Natural killer cell treated with Interleukin-12 subunit alpha and Interleukin-12 subunit beta and Interleukin-15 and Interleukin-18, amount 100 ng/mL, for 72 hours (primary cell): ENCODE measurements around the gene KCNJ18. TPM values are rescaled to one million over a fixed set of nuclear protein-coding genes. Genes with fewer than 3 reads are reported as not detected.
"Not testable (repeated sequence)": the region's sequence is repeated elsewhere in the genome, so short reads cannot be mapped to it uniquely, and the experiment has no call there.

ENCODE experiments used
- ATAC-seq, 2 donors: fragments of 150-1000 bp; cut with Tn5 transposase in 1 of 2; sonication (Bioruptor Pico), chemical (Tn5 transposase) in 1 of 2; 2 replicates each; pipeline ENCODE4 v1.10.0; 2021
- DNase-seq: peaks from one replicate; pipeline ENCODE4 v3.0.0; 2022; ENCODE audit warnings: low spot score
- H3K27ac Mint-ChIP-seq, 2 donors: 1 replicate in 1 of 2; 2 replicates in 1 of 2; pipeline ENCODE4 v1.8.0; 2022; ENCODE audit warnings: mixed read lengths in 2 of 2, mild to moderate bottlenecking in 1 of 2, moderate library complexity in 1 of 2
- H3K27me3 Mint-ChIP-seq, 2 donors: 1 replicate in 1 of 2; 2 replicates in 1 of 2; pipeline ENCODE4 v1.8.0; 2022; ENCODE audit warnings: mixed read lengths in 2 of 2
- H3K36me3 Mint-ChIP-seq: one replicate; pipeline ENCODE4 v1.8.0; 2022; ENCODE audit warnings: mixed read lengths
- H3K4me1 Mint-ChIP-seq, 2 donors: 1 replicate in 1 of 2; 2 replicates in 1 of 2; pipeline ENCODE4 v1.8.0; 2022; ENCODE audit warnings: low read depth in 2 of 2, mixed read lengths in 2 of 2, mild to moderate bottlenecking in 1 of 2
- H3K4me3 Mint-ChIP-seq: one replicate; pipeline ENCODE4 v1.8.0; 2022; ENCODE audit warnings: mixed read lengths
- H3K9me3 Mint-ChIP-seq: 2 replicates; pipeline ENCODE4 v1.8.0; 2022; ENCODE audit warnings: mixed read lengths
- total RNA-seq, 2 donors: library from RNA; stranded (reverse); gene quantifications; one replicate each; pipeline ENCODE4 v1.2.3, GENCODE V29; 2022

The KCNJ18 gene
- total RNA-seq, 2 donors from 2014 or later: not detected

DNA sequence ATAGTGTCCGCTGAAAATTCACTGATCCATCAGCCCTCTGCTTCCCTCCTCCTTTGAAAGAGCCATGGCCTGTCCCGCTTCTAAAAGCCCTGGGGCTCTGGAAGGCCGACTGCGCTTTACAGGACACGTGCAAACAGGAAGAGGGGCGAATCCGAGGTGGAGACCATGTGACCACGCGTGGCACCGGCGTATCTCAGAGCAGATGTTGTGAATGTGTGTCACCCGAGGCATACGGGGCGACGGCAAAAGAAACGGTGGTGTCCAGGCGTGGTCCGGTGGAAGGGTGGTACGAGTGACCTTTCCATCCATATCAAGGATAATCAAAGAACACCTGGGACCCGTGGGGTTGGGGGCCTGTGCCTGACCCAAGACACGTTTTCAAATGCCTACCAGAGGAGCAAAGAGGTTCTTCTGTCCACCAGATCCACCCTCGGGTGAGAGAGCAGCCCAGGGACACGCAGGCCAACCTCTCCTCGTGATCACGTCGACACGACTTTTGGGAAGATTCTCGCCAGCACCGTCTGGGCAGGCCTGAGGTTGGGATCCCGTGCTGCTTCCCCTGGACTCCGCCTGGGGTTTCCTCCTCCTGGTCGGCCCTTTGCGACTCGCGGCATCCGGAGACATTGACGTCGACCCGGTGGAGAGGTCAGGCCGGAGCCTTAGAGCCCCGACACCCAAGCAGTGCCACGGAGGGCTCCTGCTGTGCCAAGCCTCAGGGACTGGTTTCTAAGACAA, 7.1 kb upstream of the KCNJ18 start:
- H3K9me3 Mint-ChIP-seq, H3K36me3 Mint-ChIP-seq, H3K27me3 Mint-ChIP-seq, H3K4me3 Mint-ChIP-seq, H3K27ac Mint-ChIP-seq, H3K4me1 Mint-ChIP-seq, ATAC-seq: not testable (repeated sequence)
- DNase-seq: peak; percentile 8

- ATAC-seq: no peak
- peak; percentile 53 for DNase-seq
- H3K27me3 Mint-ChIP-seq: no peaks in the 10 kb centered on the region
- H3K36me3 Mint-ChIP-seq: no peaks in the 10 kb centered on the region
- no peak overlapping the region for H3K4me3 Mint-ChIP-seq
- no peaks in the 10 kb centered on the region for H3K9me3 Mint-ChIP-seq
- no peaks in the 10 kb centered on the region for H3K4me1 Mint-ChIP-seq
- no peak overlapping the region for H3K27ac Mint-ChIP-seq
These were observed 5.9 kb upstream of the KCNJ18 start for GRCh38 chr17:21686165-21687015.

GRCh38 chr17:21687136-21687953, 5.0 kb upstream of the KCNJ18 start:
- H3K27ac Mint-ChIP-seq: no peak overlapping the region
- peak; percentile 13 to 24 for ATAC-seq
- no peaks in the 10 kb centered on the region for H3K27me3 Mint-ChIP-seq
- no peak for DNase-seq
- no peak overlapping the region for H3K4me3 Mint-ChIP-seq
- no peaks in the 10 kb centered on the region for H3K4me1 Mint-ChIP-seq
- no peaks in the 10 kb centered on the region for H3K9me3 Mint-ChIP-seq
- H3K36me3 Mint-ChIP-seq: no peaks in the 10 kb centered on the region

DNA sequence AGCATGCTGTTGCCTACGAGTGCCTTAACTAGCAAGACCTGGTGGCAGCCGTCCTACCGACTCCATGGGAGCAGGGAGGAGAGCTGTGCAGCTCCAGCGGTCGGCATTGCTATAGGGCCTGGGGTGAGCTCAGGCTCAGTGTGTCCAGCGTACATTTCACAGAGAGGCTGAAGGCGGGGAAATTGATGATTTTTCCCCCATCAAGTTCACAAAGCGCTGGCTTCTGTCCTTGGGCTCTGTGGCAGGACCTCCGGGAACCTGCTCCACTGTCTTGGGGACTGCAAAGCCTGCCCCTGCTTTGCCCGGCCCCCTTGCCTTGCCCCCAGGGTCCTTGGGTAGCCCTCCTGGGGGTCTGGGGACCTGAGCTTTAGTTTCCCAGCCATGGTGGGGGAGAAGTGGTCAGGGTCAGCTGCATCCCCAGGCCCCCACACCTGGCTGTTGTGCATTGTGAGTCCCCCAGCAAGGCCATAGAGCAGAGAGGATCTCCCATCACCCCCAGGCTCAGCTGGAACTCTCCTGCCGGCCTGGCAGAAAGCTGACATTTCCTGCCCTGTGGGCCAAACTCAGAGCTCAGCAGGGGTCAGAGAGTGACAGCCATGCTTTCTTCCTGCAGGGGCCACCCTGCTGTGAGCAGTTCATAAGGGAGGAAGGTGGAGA, 3.9 kb upstream of the KCNJ18 start:
- H3K27ac Mint-ChIP-seq: no peak overlapping the region
- no peaks in the 10 kb centered on the region for H3K27me3 Mint-ChIP-seq
- no peak for DNase-seq
- H3K4me3 Mint-ChIP-seq: no peak overlapping the region
- no peaks in the 10 kb centered on the region for H3K9me3 Mint-ChIP-seq
- ATAC-seq: no peak
- no peaks in the 10 kb centered on the region for H3K4me1 Mint-ChIP-seq
- no peaks in the 10 kb centered on the region for H3K36me3 Mint-ChIP-seq

- Mint-ChIP-seq H3K27me3 (no peaks in the 10 kb centered on the region), H3K4me3 (no peak overlapping the region), H3K27ac (no peak overlapping the region), H3K9me3 (no peaks in the 10 kb centered on the region), H3K36me3 (no peaks in the 10 kb centered on the region), H3K4me1 (no peaks in the 10 kb centered on the region)
- ATAC-seq (no peak), DNase-seq (peak; percentile 40)
These were observed 2.7 kb upstream of the KCNJ18 start for GRCh38 chr17:21689604-21690003.

- not testable (repeated sequence) for H3K4me1 Mint-ChIP-seq, H3K9me3 Mint-ChIP-seq, H3K4me3 Mint-ChIP-seq, H3K36me3 Mint-ChIP-seq, ATAC-seq, H3K27ac Mint-ChIP-seq, H3K27me3 Mint-ChIP-seq
- peak; percentile 51 for DNase-seq
These were observed 1.5 kb upstream of the KCNJ18 start for GRCh38 chr17:21690811-21691210.

DNA sequence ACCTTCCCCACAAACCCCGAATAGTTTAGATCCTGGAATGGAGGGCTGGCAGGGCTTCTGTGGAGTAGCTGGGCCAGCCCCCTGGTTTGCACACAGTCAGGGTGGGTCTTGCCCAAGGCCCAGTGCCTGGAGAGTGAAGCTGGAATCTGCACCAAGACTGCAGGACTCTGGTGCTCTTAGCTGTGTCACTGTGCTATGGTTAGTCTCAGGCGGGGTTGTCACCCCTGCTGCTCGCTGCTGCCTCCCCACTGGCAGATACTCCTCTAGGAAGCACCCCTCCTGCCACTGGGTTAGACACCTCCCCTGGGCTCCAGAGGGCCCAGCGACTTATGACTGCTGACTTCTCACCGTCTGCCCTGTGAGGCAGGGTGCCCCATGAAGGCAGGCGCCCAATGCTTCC, 842 bp upstream of the KCNJ18 start:
- H3K27ac Mint-ChIP-seq, H3K9me3 Mint-ChIP-seq, H3K4me1 Mint-ChIP-seq, H3K36me3 Mint-ChIP-seq, H3K27me3 Mint-ChIP-seq, H3K4me3 Mint-ChIP-seq: not testable (repeated sequence)
- DNase-seq: peak; percentile 10
- ATAC-seq: peak in 1 of 2 donors; percentile 1

GRCh38 chr17:21692704-21693065, 362 bp downstream of the KCNJ18 start:
- H3K4me1 Mint-ChIP-seq, H3K27me3 Mint-ChIP-seq, H3K36me3 Mint-ChIP-seq, H3K4me3 Mint-ChIP-seq, H3K9me3 Mint-ChIP-seq, H3K27ac Mint-ChIP-seq: not testable (repeated sequence)
- DNase-seq (peak; percentile 56), ATAC-seq (peak in 1 of 2 donors; percentile 11)

- not testable (repeated sequence) for H3K36me3 Mint-ChIP-seq, H3K27ac Mint-ChIP-seq, H3K4me3 Mint-ChIP-seq, H3K4me1 Mint-ChIP-seq, ATAC-seq, H3K27me3 Mint-ChIP-seq, H3K9me3 Mint-ChIP-seq
- DNase-seq: peak; percentile 58
These were observed 1.1 kb downstream of the KCNJ18 start for GRCh38 chr17:21693391-21693796.

GRCh38 chr17:21693937-21694336, 1.6 kb downstream of the KCNJ18 start:
- not testable (repeated sequence) for H3K9me3 Mint-ChIP-seq, H3K4me1 Mint-ChIP-seq, H3K4me3 Mint-ChIP-seq, H3K36me3 Mint-ChIP-seq, H3K27ac Mint-ChIP-seq, H3K27me3 Mint-ChIP-seq, ATAC-seq
- DNase-seq: peak; percentile 44

GRCh38 chr17:21696227-21696626, 3.9 kb downstream of the KCNJ18 start:
- not testable (repeated sequence) for H3K27me3 Mint-ChIP-seq, H3K9me3 Mint-ChIP-seq

DNA sequence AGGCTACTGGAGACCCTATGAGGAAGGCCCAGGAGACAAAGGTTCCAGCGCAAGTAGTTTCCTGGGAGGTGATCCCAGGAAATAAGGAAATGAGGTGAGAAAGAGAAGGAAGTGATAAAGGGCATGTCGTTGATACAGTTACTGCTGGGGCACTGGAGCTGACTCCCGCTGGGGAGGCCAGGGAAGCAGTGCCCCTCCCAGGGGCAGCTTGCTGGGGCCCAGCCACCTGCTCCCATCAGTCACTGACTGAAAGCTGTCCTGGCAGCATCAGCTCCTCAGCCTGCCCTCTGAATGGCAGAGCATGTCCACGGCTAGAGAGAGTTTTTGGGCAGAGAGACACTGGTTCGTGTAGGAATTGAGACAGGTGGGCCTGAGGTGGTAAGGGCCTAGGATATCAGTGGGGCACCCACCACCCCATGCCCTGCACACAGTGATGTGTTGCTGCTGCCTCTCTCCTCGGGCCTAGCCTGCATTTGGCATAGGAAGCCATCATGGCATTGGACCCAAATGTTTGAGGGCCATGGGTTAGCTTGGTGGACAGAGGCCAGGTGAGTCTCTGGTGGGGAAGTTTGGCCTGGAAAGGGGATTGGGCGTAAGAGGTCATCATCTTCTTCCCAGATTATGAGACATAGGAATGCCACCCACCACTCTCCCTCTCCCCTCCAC, 4.7 kb downstream of the KCNJ18 start:
- H3K4me1 Mint-ChIP-seq, DNase-seq, H3K27ac Mint-ChIP-seq, H3K27me3 Mint-ChIP-seq, H3K9me3 Mint-ChIP-seq, H3K36me3 Mint-ChIP-seq, H3K4me3 Mint-ChIP-seq: not testable (repeated sequence)
- ATAC-seq: peak in 1 of 2 donors; percentile 8

More at GRCh38 chr17:21696227-21696626, 3.9 kb downstream of the KCNJ18 start:
- not testable (repeated sequence) for H3K36me3 Mint-ChIP-seq, ATAC-seq, H3K4me3 Mint-ChIP-seq, H3K27ac Mint-ChIP-seq, H3K4me1 Mint-ChIP-seq
- DNase-seq: peak; percentile 58

GRCh38 chr17:21697508-21697860, 5.2 kb downstream of the KCNJ18 start:
- H3K4me1 Mint-ChIP-seq, H3K4me3 Mint-ChIP-seq, H3K27ac Mint-ChIP-seq, DNase-seq, H3K9me3 Mint-ChIP-seq, H3K36me3 Mint-ChIP-seq, H3K27me3 Mint-ChIP-seq: not testable (repeated sequence)
- peak in 1 of 2 donors; percentile 1 for ATAC-seq
